ENCODE results near the gene SVIL.

The SVIL gene

GRCh38 chr10:29473406-29474100, 161.2 kb downstream of the SVIL start:
- in situ Hi-C loops (cut with HindIII; ENCODE audit: low sequenced_read_pairs), result no loop called here
- TF ChIP-seq CTCF (IDR thresholded peaks at IDR 0.05; ENCODE audit: low read depth, low read length, missing control alignments), result no peak
- no peak overlapping the region for H3K4me3 ChIP-seq (ENCODE audit: low read depth, low read length)
- no peak for DNase-seq (ENCODE audit: low read depth)

- no peak for TF ChIP-seq CTCF (IDR thresholded peaks at IDR 0.05; ENCODE audit: low read depth, low read length, missing control alignments)
- H3K4me3 ChIP-seq (ENCODE audit: low read depth, low read length), result no peak overlapping the region
- DNase-seq (ENCODE audit: low read depth), result no peak
- in situ Hi-C loops (cut with HindIII; ENCODE audit: low sequenced_read_pairs), result no loop called here
These were observed 161.7 kb downstream of the SVIL start for GRCh38 chr10:29473087-29473356.

- TF ChIP-seq CTCF (IDR thresholded peaks at IDR 0.05; ENCODE audit: low read depth, low read length, missing control alignments), result no peak
- no peak overlapping the region for H3K4me3 ChIP-seq (ENCODE audit: low read depth, low read length)
- DNase-seq (ENCODE audit: low read depth), result no peak
- in situ Hi-C loops (cut with HindIII; ENCODE audit: low sequenced_read_pairs), result no loop called here
These were observed 162.3 kb downstream of the SVIL start for GRCh38 chr10:29472301-29473086.

GRCh38 chr10:29471544-29471859, 163.3 kb downstream of the SVIL start:
- in situ Hi-C loops (cut with HindIII; ENCODE audit: low sequenced_read_pairs), result no loop called here
- no peak for TF ChIP-seq CTCF (IDR thresholded peaks at IDR 0.05; ENCODE audit: low read depth, low read length, missing control alignments)
- H3K4me3 ChIP-seq (ENCODE audit: low read depth, low read length), result no peak overlapping the region
- peak; percentile 68 for DNase-seq (ENCODE audit: low read depth)

- no peak overlapping the region for H3K4me3 ChIP-seq (ENCODE audit: low read depth, low read length)
- in situ Hi-C loops (cut with HindIII; ENCODE audit: low sequenced_read_pairs), result no loop called here
- no peak for TF ChIP-seq CTCF (IDR thresholded peaks at IDR 0.05; ENCODE audit: low read depth, low read length, missing control alignments)
- no peak for DNase-seq (ENCODE audit: low read depth)
These were observed 163.8 kb downstream of the SVIL start for GRCh38 chr10:29470843-29471543.

GRCh38 chr10:29470355-29470705, 164.4 kb downstream of the SVIL start:
- no peak overlapping the region for H3K4me3 ChIP-seq (ENCODE audit: low read depth, low read length)
- in situ Hi-C loops (cut with HindIII; ENCODE audit: low sequenced_read_pairs), result no loop called here
- DNase-seq (ENCODE audit: low read depth), result no peak
- TF ChIP-seq CTCF (IDR thresholded peaks at IDR 0.05; ENCODE audit: low read depth, low read length, missing control alignments), result peak; percentile 50
